NCI-H526 treated with DMSO at 0.1 percent for 48 hours (cell line): ENCODE results near the gene MPZL3.

Source experiments
- DNase-seq: peaks from one replicate; lab custom pipeline; 2025; lab: John Stamatoyannopoulos, UW

Gene MPZL3, protein sequence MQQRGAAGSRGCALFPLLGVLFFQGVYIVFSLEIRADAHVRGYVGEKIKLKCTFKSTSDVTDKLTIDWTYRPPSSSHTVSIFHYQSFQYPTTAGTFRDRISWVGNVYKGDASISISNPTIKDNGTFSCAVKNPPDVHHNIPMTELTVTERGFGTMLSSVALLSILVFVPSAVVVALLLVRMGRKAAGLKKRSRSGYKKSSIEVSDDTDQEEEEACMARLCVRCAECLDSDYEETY

GRCh38 chr11:118251858-118252652 is at the start of gene MPZL3:
MPZL3 (minus strand) TSS chr11:118252365; CDS start chr11:118252294, 71 bp downstream.
- DNase-seq: peak; percentile 99

- no peak for DNase-seq
Measured at GRCh38 chr11:118301600-118302195, 49.5 kb upstream of the MPZL3 start.

DNA sequence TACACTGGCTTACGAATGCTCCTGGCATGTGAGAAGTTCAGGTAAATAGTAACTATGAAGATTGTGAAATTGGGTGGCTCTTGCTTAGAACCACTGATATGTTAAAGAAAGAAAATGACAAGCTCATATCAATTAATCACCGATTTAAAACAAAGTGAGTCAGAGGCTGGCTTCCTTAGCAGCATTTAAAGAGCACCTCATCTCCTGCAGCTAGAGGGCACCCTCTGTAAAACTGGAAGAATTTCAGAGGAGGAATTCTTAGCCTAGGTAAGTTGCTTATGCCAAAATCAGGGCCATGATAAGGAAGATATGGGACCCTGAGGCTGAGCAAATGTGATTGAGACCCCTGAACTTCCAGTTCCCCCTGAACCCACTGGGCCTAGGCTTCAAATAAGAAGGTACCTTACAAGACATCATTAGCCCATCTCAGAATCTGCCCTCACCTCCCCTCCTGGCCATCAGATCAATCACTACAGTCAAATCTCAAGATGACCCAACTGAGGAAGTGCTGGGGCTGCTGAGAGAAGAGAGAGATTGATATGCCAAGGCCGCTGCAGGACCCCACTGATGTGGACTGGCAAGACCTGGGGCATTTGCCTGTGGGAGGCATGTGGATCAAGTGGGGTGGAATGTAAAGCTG is 43.8 kb upstream of the MPZL3 start:
- DNase-seq: no peak

DNA sequence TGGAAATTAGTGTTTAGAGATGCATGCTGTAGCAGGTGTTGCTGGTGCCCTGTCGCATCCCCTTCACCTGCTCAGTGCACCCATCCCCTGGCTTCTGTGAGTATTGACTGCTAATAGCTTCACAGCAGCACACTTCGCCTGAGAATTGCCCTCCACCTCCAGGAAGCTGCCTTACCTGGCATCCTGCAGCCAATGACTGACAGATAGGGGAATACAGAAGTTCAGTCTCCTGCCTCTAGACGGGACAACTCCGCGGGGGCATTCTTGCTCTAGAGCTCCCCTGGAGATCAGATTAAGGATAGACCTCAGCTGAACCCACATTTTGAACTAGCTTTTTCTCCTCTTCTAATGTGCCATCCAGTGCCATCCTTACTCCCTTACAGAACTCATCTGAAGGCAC is 43.0 kb upstream of the MPZL3 start:
- peak; percentile 49 for DNase-seq

GRCh38 chr11:118294053-118294452 is 41.9 kb upstream of the MPZL3 start:
- no peak for DNase-seq

DNA sequence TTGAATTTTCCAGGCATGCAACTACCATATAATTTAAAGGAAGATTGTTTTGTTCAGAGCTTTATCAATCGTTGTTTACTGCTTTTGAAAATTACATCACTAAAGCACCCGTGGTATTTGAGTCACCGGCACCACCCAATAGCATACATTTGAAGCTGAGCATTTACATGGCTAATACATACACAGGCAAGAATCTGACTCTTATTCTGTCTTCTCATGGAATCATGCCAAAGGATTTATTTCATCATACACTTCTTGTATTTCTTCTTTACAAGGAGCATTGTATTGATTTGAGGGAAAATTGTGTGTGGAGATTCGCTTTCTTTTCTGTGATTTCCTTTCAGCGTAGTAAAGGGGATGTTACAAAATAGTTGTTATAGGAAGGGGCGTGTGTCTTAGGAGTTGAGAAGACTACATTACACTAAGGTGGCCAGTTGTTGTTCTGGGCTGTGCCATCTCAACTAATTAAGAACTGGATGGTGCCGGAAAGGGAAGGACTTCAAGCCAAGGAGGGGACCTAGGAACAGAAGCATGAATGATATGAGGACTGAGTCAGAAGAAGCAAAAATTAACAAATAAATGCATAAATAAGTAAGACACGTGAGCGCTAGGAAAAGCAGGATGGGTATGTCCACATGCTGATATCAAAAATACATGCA is 39.4 kb upstream of the MPZL3 start:
- DNase-seq: no peak

- peak; percentile 30 for DNase-seq
Measured at GRCh38 chr11:118290923-118291322, 38.8 kb upstream of the MPZL3 start.

GRCh38 chr11:118289401-118289800 is 37.2 kb upstream of the MPZL3 start:
- DNase-seq: no peak

- no peak for DNase-seq
Measured at GRCh38 chr11:118287006-118287405, 34.8 kb upstream of the MPZL3 start.

DNA sequence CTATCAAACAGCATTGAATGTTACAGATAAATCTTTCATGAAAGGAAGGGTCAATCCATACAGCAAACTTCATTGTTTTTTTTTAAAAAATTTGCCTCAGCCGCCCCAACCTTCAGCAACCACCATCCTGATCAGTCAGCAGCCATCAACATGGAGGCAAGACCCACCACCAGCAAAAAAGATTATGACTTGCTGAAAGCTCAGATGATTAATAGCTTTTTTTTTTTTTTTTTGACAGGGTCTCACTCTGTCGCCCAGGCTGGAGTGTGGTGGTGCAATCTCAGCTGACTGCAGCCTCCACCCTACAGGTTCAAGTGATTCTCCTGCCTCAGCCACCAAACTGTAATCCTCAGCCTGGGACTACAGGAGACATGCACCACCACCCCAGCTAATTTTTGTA is 34.4 kb upstream of the MPZL3 start:
- no peak for DNase-seq

DNA sequence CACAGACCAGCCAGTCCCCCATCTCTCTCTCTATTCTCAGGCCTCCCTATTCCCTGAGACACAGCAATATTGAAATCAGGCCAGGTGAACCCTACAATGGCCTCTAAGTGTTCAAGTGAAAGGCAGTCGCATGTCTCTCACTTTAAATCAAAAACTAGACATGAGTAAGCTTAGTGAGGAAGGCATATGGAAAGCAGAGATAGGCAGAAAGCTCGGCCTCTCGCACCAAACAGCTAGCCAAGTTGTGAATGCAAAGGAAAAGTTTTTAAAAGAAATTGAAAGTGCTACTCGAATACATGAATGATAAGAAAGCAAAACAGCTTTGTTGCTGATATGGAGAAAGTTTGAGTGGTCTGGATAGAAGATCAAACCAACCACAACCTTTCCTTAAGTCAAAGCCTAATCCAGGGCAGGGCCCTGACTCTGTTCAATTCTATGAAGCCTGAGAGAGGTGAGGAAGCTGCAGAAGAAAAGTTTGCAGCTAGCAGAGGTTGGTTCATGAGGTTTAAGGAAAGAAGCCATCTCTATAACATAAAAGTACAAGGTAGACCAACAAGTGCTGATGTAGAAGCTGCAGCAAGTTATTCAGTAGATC is 31.7 kb upstream of the MPZL3 start:
- no peak for DNase-seq

DNA sequence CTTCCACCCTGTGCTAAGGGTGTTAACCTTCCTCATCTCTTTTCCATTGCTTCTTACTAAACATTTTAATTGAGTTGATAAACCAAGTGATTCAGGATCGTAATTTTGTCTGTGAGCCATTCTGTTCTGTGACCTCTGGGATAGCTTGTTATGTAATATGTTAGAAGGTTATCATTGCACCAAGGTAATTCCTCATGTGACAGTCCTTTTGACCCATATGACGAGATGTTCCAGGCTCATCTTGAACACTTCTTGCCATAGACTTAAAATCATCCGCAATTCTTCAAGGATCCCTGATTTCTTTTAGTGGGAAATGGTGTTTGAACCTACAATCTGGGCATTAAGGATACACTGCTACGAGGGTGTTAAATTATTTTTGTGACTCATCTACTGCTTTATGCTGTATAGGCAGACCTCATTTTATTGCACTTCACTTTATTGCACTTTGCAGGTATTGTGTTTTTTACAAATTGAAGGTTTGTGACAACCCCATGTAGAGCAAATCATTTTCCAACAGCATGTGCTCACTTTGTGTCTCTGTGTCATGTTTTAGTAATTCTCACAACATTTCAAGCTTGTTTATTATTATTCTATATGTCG is 31.0 kb upstream of the MPZL3 start:
- DNase-seq: no peak

GRCh38 chr11:118282606-118283005 is 30.4 kb upstream of the MPZL3 start:
- DNase-seq: no peak

GRCh38 chr11:118281284-118281683 is 29.1 kb upstream of the MPZL3 start:
- no peak for DNase-seq

DNA sequence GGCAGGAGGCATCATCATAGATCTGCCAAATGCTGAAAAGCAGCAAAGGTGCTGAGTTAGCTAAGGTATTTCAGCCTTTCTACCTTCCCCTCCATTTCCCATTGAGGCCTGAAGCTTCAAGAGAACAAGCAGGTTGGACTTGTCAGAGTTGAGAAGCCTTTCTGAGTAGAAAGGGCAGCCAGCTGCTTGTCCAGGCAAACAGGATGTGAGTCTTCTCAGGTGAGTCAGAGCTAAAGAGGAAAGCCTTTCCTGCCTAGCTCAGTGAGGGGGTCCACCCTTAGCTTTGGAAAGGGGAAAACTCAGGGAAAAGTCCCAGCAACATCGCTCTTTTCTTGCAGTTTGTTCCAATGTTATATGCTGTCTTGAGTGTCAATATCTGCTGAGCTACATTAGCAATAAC is 25.1 kb upstream of the MPZL3 start:
- DNase-seq: no peak

GRCh38 chr11:118276422-118276821 is 24.3 kb upstream of the MPZL3 start:
- DNase-seq: no peak

DNA sequence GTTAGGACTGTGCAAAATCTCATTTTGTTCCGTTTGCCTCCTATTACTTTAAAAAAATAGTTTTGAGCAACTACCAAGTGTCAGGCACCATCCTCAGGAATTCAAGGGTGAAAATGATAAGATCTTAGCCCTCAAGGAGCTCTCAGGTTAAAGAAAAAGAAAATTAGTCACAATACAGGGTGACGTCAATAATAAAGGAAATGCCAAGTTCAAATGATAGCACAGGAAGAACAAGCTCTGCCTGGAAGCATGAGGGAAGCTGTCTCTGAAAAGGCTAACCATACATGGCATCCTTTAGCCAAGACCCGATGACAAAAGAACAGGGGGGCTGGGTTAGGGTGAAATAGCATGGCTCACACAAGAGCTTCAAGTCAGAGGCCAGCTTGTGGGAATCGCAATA is 23.0 kb upstream of the MPZL3 start:
- no peak for DNase-seq

- no peak for DNase-seq
Measured at GRCh38 chr11:118274186-118274585, 22.0 kb upstream of the MPZL3 start.

DNA sequence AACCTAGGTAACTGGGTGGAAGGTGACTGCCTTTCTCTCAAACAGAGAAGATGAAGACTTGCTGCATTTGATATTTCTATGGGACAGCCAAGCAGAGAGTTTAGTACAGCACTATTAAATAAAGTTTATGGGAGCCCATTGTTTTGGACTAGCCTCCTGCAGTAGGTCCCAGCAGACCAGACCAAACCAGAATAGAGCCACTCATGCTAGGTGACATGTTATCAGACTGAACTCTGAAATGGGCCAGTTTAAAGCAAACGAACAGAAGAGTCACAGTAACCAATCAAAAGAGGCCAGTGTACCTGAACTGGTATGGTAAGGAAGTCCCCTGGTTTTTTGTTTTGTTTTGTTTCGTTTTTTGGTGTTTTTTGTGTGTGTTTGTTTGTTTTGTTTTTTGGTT is 19.8 kb upstream of the MPZL3 start:
- no peak for DNase-seq

DNA sequence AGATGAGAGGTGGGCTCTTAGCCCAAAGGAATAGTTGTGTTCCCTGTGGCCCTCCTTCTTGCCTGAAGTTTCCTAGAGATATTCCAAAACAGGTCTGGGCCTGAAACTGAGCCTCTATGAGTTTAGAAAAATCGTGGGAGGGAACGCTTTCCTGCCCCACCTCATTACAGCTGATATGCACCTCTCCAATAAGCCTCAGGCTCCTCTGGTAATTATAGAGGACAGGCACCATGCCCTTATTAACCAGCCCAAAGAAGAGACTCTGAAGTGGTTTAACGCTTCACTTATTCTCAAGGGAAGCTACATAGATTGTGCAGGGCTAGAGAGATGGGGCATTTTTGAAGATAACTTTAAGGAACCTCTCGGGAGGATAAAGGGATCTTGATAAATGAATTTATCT is 15.3 kb upstream of the MPZL3 start:
- no peak for DNase-seq

DNA sequence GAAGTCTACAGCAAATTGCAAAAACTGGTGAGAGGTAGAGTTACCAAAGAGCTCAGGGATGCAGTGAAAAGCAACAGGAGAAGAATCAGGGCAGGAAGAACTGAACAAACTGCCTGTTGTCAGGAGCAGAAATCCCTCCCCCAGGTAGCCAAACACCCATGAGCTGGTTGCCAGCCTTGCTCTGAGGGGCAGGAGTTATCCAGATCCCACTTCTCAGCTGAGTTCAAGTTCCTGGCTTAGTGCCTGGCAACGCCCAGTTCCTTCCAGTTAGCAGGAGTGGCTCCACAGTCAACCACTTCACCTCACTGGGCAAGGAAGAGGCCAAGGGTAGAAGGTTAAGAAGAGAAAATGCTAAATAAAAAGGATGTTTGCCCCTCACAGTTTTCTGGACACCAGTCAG is 13.8 kb upstream of the MPZL3 start:
- DNase-seq: no peak
